Measurements from ENCODE around the gene TRIM59. TPM values are rescaled to one million over a fixed set of nuclear protein-coding genes. Genes with fewer than 3 reads are reported as not detected.

Gene TRIM59
- total RNA-seq, 1 donor from 2014 or later = 23.4 TPM

DNA sequence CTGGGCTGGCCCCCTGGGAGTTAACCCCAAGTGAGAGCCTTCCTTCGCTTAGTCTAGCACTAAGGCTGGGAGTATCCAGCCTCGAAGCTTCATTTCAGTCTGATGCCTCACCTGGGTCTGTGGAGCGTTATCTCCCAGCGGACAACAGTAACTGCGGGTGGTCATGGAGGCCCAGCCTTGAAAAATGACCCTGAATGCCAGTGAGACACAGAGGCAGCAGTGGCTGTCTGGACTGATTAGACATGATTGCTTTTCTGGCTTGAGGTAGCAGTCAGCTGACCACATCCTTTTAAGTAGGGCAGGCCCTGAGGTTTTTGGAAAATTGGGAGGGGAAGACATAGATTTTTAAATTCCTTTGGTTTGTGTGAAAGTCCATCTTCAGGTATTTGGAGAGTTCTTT is 28.2 kb upstream of the TRIM59 start:
- CTCF ChIA-PET = no interaction called here
- intact Hi-C loops (cut with micrococcal nuclease) = no loop called here
- ATAC-seq (ENCODE audit: low read depth) (no peak), DNase-seq (no peak)
- Mint-ChIP-seq H3K27ac (no peak overlapping the region), H3K36me3 (ENCODE audit: low read depth) (no peaks in the 10 kb centered on the region), H3K27me3 (no peaks in the 10 kb centered on the region), H3K4me3 (no peak overlapping the region), H3K9me3 (no peaks in the 10 kb centered on the region), H3K4me1 (no peaks in the 10 kb centered on the region)
- POLR2A ChIA-PET = no interaction called here
- TF ChIP-seq, protein P1, sequence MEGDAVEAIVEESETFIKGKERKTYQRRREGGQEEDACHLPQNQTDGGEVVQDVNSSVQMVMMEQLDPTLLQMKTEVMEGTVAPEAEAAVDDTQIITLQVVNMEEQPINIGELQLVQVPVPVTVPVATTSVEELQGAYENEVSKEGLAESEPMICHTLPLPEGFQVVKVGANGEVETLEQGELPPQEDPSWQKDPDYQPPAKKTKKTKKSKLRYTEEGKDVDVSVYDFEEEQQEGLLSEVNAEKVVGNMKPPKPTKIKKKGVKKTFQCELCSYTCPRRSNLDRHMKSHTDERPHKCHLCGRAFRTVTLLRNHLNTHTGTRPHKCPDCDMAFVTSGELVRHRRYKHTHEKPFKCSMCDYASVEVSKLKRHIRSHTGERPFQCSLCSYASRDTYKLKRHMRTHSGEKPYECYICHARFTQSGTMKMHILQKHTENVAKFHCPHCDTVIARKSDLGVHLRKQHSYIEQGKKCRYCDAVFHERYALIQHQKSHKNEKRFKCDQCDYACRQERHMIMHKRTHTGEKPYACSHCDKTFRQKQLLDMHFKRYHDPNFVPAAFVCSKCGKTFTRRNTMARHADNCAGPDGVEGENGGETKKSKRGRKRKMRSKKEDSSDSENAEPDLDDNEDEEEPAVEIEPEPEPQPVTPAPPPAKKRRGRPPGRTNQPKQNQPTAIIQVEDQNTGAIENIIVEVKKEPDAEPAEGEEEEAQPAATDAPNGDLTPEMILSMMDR (IDR thresholded peaks at IDR 0.05) = no peak

DNA sequence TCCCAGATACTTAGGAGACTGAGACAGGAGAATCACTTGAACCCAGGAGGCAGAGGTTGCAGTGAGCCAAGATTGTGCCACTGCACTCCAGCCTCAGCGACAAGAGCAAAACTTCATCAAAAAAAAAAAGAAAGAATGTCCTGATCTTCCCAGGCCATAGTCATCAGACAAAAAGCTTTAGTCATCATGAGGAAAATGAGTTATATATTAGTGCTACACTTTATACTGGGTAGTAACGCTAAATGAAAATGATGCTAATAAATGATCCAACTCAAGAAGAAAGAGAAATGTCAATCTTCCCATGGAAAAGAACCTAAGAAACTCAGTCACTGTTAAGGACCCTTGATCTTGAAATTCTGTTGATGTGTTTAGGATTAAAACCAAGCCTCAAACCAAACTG is 26.3 kb upstream of the TRIM59 start:
- no peak for DNase-seq
- Mint-ChIP-seq H3K27ac (no peak overlapping the region), H3K4me3 (no peak overlapping the region), H3K4me1 (peaks cover 4% of the 10 kb centered on the region), H3K9me3 (peaks cover 6% of the 10 kb centered on the region), H3K27me3 (no peaks in the 10 kb centered on the region), H3K36me3 (ENCODE audit: low read depth) (no peaks in the 10 kb centered on the region)
- TF ChIP-seq, protein P1 (IDR thresholded peaks at IDR 0.05) = no peak
- no peak for ATAC-seq (ENCODE audit: low read depth)
- ChIA-PET POLR2A (no interaction called here), CTCF (no interaction called here)
- intact Hi-C loops (cut with micrococcal nuclease) = no loop called here

DNA sequence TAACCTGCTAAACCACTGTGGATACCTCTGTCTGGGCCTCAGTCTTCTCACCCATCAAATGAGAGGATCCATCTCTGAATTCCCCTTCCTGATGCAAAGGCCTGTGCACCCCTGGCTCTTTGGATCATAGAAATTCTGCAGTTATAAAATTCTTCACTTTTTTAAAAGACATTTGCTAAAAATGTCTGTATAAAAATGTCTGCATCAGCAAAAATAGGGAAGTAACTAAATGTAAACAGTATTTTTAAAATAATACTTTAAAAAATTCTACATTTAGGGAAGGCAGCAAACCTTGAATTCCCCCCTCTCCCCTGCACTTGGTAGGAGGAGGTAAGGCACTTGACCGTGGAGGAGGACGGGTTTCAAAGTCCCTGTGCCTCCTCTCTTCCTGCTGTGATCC is 25.6 kb upstream of the TRIM59 start:
- Mint-ChIP-seq H3K36me3 (ENCODE audit: low read depth) (no peaks in the 10 kb centered on the region), H3K4me3 (no peak overlapping the region), H3K9me3 (peaks cover 10% of the 10 kb centered on the region), H3K27me3 (no peaks in the 10 kb centered on the region), H3K27ac (no peak overlapping the region), H3K4me1 (peaks cover 4% of the 10 kb centered on the region)
- CTCF ChIA-PET = no interaction called here
- POLR2A ChIA-PET = no interaction called here
- DNase-seq = no peak
- TF ChIP-seq, protein P1 (IDR thresholded peaks at IDR 0.05) = no peak
- ATAC-seq (ENCODE audit: low read depth) = no peak
- intact Hi-C loops (cut with micrococcal nuclease) = no loop called here

DNA sequence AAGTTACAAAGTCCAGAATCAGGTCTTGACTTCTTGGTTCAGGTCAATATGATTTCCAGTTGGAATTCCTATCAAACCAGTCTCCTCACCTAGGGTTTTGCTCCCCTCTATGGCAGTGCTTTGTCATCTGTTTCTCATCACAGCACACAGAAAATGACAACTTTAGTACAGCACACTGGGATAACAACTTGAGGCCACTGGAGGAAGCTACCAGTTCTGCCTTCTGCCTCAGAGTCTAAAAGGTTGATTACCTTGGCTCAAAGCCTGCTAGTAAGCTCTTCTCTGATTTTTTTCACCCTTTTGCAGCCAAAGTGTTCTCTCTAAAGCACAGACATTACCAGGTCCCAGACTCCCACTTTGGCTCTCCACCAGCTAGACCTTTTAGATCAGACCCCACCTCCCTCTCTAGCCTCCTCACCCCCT is 24.8 kb upstream of the TRIM59 start:
- peaks cover 4% of the 10 kb centered on the region for H3K4me1 Mint-ChIP-seq
- DNase-seq = no peak
- no peak overlapping the region for H3K27ac Mint-ChIP-seq
- no peaks in the 10 kb centered on the region for H3K27me3 Mint-ChIP-seq
- intact Hi-C loops (cut with micrococcal nuclease) = no loop called here
- POLR2A ChIA-PET = no interaction called here
- TF ChIP-seq, protein P1 (IDR thresholded peaks at IDR 0.05) = no peak
- peaks cover 16% of the 10 kb centered on the region for H3K9me3 Mint-ChIP-seq
- peaks cover 5% of the 10 kb centered on the region for H3K36me3 Mint-ChIP-seq (ENCODE audit: low read depth)
- no peak overlapping the region for H3K4me3 Mint-ChIP-seq
- no peak for ATAC-seq (ENCODE audit: low read depth)
- CTCF ChIA-PET = no interaction called here

DNA sequence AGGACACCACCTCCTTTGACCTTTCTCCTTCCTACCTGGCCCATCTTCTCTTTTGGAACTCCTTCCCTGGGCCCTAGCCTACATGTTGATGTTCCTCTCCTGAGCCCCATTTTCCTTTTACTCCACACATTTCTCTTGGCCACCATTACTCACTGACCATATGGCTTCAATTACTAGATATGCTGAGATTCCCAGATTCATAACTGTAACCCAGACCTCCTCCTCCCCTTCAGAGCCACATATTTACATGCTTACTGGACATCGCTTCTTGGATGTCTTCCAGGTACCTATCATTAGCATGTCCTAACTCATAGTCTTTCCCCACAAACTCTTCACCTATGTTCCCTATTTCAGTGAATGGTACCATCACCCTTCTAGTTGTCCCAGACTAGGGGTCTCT is 24.4 kb upstream of the TRIM59 start:
- DNase-seq (no peak), ATAC-seq (ENCODE audit: low read depth) (no peak)
- peaks cover 4% of the 10 kb centered on the region for H3K4me1 Mint-ChIP-seq
- ChIA-PET POLR2A (no interaction called here), CTCF (no interaction called here)
- no peak overlapping the region for H3K27ac Mint-ChIP-seq
- H3K36me3 Mint-ChIP-seq (ENCODE audit: low read depth) = peaks cover 5% of the 10 kb centered on the region
- peaks cover 19% of the 10 kb centered on the region for H3K9me3 Mint-ChIP-seq
- TF ChIP-seq, protein P1 (IDR thresholded peaks at IDR 0.05) = no peak
- H3K4me3 Mint-ChIP-seq = no peak overlapping the region
- no peaks in the 10 kb centered on the region for H3K27me3 Mint-ChIP-seq
- intact Hi-C loops (cut with micrococcal nuclease) = no loop called here
